GM06990 (cell line): ENCODE measurements around the gene CMTM7.

Experiments
- DNase-seq: peaks from one replicate; pipeline ENCODE4 v3.0.0-alpha.2; 2011; ENCODE audit not compliant: insufficient read length; ENCODE audit errors: extremely low read depth
- H3K27me3 ChIP-seq: replicated peaks from 2 replicates; pipeline ENCODE4 v1.6.0; 2011; ENCODE audit warnings: low read length; ENCODE audit not compliant: control insufficient read depth, insufficient read depth
- H3K36me3 ChIP-seq: 2 replicates; pipeline ENCODE4 v1.5.1; 2011; ENCODE audit warnings: low read length; ENCODE audit not compliant: control insufficient read depth, insufficient read depth
- H3K4me3 ChIP-seq: replicated peaks from 2 replicates; pipeline ENCODE4 v1.5.1; 2011; ENCODE audit warnings: low read depth, mild to moderate bottlenecking, control low read depth, low read length
- TF ChIP-seq, protein P1 (sequence below): IDR thresholded peaks from 2 replicates; pipeline ENCODE4 v1.5.1; 2011; ENCODE audit warnings: low read length, control low read depth, mild to moderate bottlenecking, inconsistent platforms; ENCODE audit not compliant: insufficient read depth, poor library complexity, severe bottlenecking

CMTM7 gene

DNA sequence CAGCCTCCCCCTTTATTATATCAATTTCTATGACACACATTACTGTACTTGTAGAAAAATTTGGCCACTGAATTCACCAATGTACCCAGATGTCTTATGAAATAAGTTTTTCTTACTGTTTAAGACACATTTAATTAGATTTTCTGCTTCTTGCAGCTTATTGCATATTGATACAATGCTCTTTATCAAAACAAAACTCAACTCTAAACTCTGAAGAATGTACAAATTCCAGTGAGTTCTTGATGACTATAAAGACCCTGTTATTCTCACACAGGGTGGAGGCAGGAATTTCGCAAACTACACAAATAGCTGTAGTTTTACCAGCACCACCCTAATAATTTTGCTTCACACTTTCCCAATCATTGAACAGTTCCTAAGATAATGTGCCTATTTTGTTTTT lies 89.0 kb downstream of the CMTM7 start:
- Histone ChIP-seq H3K36me3 (no peaks in the 10 kb centered on the region; the same call in none of the 2 replicates), H3K4me3 (no peak overlapping the region), H3K27me3 (no peaks in the 10 kb centered on the region)
- TF ChIP-seq, protein P1, sequence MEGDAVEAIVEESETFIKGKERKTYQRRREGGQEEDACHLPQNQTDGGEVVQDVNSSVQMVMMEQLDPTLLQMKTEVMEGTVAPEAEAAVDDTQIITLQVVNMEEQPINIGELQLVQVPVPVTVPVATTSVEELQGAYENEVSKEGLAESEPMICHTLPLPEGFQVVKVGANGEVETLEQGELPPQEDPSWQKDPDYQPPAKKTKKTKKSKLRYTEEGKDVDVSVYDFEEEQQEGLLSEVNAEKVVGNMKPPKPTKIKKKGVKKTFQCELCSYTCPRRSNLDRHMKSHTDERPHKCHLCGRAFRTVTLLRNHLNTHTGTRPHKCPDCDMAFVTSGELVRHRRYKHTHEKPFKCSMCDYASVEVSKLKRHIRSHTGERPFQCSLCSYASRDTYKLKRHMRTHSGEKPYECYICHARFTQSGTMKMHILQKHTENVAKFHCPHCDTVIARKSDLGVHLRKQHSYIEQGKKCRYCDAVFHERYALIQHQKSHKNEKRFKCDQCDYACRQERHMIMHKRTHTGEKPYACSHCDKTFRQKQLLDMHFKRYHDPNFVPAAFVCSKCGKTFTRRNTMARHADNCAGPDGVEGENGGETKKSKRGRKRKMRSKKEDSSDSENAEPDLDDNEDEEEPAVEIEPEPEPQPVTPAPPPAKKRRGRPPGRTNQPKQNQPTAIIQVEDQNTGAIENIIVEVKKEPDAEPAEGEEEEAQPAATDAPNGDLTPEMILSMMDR = no peak
- no peak for DNase-seq

DNA sequence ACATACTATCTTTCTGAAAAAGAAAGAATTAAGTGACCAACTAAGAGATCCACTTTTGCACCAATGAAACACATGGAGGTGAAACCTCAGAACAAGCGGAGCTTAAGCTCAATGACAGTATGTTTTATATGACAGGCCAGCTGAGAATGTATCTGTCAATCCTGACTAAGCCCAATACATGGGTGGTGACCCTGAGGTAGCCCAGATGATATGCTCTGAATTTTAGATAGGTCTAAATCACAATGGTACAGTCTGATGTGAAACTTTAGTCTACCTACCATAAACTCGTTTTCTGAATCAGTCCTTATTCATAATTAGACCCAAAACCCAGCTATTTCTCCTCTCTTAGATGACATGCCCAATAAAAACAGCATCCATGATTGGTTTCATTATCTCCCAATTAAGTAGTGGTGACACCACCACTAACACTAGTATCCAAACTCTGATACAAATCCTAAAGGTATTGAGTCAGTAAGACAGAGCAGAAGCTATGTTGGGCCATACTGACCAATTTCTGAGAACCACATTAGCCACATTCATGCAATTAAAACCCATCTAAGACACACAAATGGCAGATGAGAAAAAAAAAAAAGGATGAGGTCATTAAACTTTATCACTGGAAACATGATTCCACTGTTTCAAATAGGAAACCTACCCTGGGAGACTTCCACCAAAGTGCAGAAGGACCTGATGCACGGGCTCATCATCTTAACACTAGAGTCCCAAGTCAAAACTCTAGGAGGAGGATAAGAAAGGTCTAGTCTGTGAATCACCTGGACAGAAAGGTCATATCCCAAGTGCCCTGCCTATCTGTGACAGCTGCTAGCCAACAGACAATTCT lies 90.4 kb downstream of the CMTM7 start:
- Histone ChIP-seq H3K36me3 (no peaks in the 10 kb centered on the region; the same call in none of the 2 replicates), H3K27me3 (no peaks in the 10 kb centered on the region), H3K4me3 (no peak overlapping the region)
- TF ChIP-seq, protein P1 = no peak
- no peak for DNase-seq

DNA sequence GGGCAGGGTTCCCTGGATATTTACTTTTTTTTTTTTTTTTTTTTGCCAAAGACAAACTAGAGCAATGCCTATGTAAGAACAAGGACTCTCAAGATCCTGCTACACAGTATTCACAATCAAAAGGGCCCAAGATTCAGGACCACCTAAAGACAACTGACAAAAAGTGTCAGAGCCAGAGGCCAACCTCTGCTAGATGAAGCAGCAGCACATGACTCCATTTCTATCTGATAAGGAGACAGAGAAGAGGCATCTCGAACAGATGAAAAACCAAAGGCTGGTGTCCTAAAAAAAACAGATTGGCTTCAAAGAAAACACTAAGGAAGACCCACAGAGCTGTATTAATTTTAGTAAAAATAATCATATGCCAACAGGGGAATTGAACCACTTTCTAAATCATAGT lies 91.0 kb downstream of the CMTM7 start:
- no peaks in the 10 kb centered on the region for H3K27me3 ChIP-seq
- no peak overlapping the region for H3K4me3 ChIP-seq
- TF ChIP-seq, protein P1 = no peak
- no peaks in the 10 kb centered on the region; the same call in none of the 2 replicates for H3K36me3 ChIP-seq
- no peak for DNase-seq

DNA sequence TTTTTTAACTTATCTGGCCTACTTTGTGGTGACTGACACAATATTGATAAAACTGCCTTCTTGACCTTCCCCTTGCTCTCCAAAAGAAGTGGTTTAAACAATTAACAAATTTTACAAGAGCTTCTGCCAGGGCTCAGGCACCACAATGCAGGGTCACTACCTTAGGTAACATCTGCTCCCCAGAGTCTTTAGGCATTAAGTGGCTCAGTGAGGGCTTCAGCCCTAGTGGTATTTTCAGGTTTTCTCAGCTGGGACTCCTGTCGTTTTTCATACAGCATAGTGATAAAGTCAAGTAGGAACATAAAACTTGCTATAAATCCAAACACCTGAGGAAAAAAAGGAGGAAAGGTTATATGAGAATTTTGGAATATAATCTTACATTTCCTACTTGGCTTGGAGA lies 92.1 kb downstream of the CMTM7 start:
- no peak for DNase-seq
- TF ChIP-seq, protein P1 = no peak
- no peaks in the 10 kb centered on the region; the same call in none of the 2 replicates for H3K36me3 ChIP-seq
- H3K27me3 ChIP-seq = no peaks in the 10 kb centered on the region
- H3K4me3 ChIP-seq = no peak overlapping the region

DNA sequence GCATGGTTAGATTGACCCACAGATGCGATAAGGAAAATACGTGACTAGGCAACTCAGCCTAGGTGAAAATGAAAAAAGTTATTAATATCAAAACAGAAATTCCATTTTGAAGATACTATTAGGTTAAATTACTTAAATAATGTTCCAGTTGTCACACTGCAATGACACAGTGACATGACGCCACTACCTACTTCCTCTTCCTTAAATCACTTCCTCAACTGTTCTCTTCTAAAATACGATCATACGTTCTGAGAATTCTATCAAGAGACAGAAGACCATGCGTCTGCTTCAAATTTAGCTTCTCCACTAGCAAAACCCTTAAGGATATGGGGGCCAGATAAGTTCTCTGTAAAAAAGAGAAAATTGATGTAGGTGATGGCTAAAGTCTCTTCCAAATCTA lies 92.8 kb downstream of the CMTM7 start:
- Histone ChIP-seq H3K36me3 (no peaks in the 10 kb centered on the region; the same call in none of the 2 replicates), H3K4me3 (no peak overlapping the region), H3K27me3 (no peaks in the 10 kb centered on the region)
- no peak for DNase-seq
- TF ChIP-seq, protein P1 = no peak
